GM12878 (cell line): Measurements from ENCODE around the gene EPHA2. TPM values are rescaled to one million over a fixed set of nuclear protein-coding genes. Genes with fewer than 3 reads are reported as not detected.

ENCODE experiments used
- ATAC-seq: fragments of 200-7000 bp; cut with Tn5 transposase; 3 replicates; pipeline ENCODE4 v1.9.1; 2020; ENCODE audit warnings: mild to moderate bottlenecking, moderate library complexity
- BruUV-seq: library from RNA; stranded (reverse); fragments of 400-500 nt; replicated peaks from 2 replicates; lab custom pipeline; 2021; lab: Mats Ljungman, UMichigan
- CTCF ChIA-PET: fragments of 300-600 bp; sonication (Branson Sonifier 250); formaldehyde crosslinking; extraction: SDS; loops from one replicate; lab custom pipeline; 2021; ENCODE audit warnings: inconsistent platforms; lab: Yijun Ruan, JAX
- POLR2A ChIA-PET: fragments of 350-600 bp; formaldehyde crosslinking; extraction: SDS; loops from one replicate; lab custom pipeline; 2021; ENCODE audit warnings: inconsistent platforms; lab: Charles Lee
- RAD21 ChIA-PET: fragments of 300-600 bp; sonication (Branson Sonifier 250); formaldehyde crosslinking; loops from one replicate; lab custom pipeline; 2023; ENCODE audit warnings: antibody characterized with exemption; ENCODE audit not compliant: unreplicated experiment; lab: Charles Lee
- SMC1A ChIA-PET: fragments of 300-600 bp; sonication (Branson Sonifier 250); formaldehyde crosslinking; loops from one replicate; lab custom pipeline; 2023; ENCODE audit not compliant: unreplicated experiment, uncharacterized antibody; lab: Charles Lee
- DNase-seq: peaks from one replicate; pipeline ENCODE4 v3.0.0-alpha.2; 2011; ENCODE audit warnings: low read depth, low spot score
- FAIRE-seq: peaks from 3 replicates; lab custom pipeline; 2011; peaks lifted over from hg19 to GRCh38; lab: Jason Lieb, UNC
- H2AFZ ChIP-seq: 2 replicates; pipeline ENCODE4 v1.6.0; 2011; ENCODE audit warnings: low read depth, low read length, control low read depth; ENCODE audit not compliant: control insufficient read depth
- H3K27ac ChIP-seq: 2 replicates; pipeline ENCODE4 v1.5.1; 2011; ENCODE audit warnings: control low read depth; ENCODE audit not compliant: control insufficient read depth, insufficient read depth
- H3K27me3 ChIP-seq, 2 experiments: replicated peaks in 1 of 2; 2 replicates each; pipeline versions ENCODE4 v1.6.0 to v1.6.1; 2011; ENCODE audit warnings: low read length in 1 of 2; ENCODE audit not compliant: control insufficient read depth in 2 of 2, insufficient read depth in 2 of 2
- H3K36me3 ChIP-seq, 2 experiments: 2 replicates each; pipeline ENCODE4 v1.5.1; 2011; ENCODE audit warnings: low read length in 1 of 2; ENCODE audit not compliant: control insufficient read depth in 2 of 2, insufficient read depth in 2 of 2
- H3K4me1 ChIP-seq: 2 replicates; pipeline ENCODE4 v1.6.1; 2011; ENCODE audit warnings: mild to moderate bottlenecking, low read length, moderate library complexity, mixed read lengths; ENCODE audit not compliant: control insufficient read depth, insufficient read depth
- H3K4me2 ChIP-seq: 2 replicates; pipeline ENCODE4 v1.6.0; 2011; ENCODE audit warnings: control low read depth; ENCODE audit not compliant: control insufficient read depth, insufficient read depth
- H3K4me3 ChIP-seq: fragments of 200-600 bp; sonication (generic); 2 replicates; pipeline ENCODE4 v1.5.1; 2016
- H3K79me2 ChIP-seq: 2 replicates; pipeline ENCODE4 v1.6.0; 2011; ENCODE audit warnings: low read length; ENCODE audit not compliant: control insufficient read depth, insufficient read depth
- H3K9ac ChIP-seq: 2 replicates; pipeline ENCODE4 v1.8.0; 2011; ENCODE audit warnings: low read length, control low read depth, mixed read lengths; ENCODE audit not compliant: control insufficient read depth, insufficient read depth
- H3K9me3 ChIP-seq: replicated peaks from 3 replicates; pipeline ENCODE4 v1.5.1; 2011; ENCODE audit warnings: mild to moderate bottlenecking, low read length; ENCODE audit not compliant: control insufficient read depth, insufficient read depth
- H4K20me1 ChIP-seq: 2 replicates; pipeline ENCODE4 v1.6.0; 2011; ENCODE audit not compliant: control insufficient read depth, insufficient read depth
- ATF3 ChIP-seq: IDR thresholded peaks from 2 replicates; pipeline ENCODE4 v1.6.1; 2011; ENCODE audit warnings: low read depth, mild to moderate bottlenecking, low read length, moderate library complexity, borderline replicate concordance; ENCODE audit errors: extremely low read depth
- ATF7 ChIP-seq: fragments of 450-650 bp; IDR thresholded peaks from 2 replicates; pipeline ENCODE4 v1.6.1; 2016; ENCODE audit warnings: low read depth, mild to moderate bottlenecking
- BCL11A ChIP-seq: IDR thresholded peaks from 2 replicates; pipeline ENCODE4 v1.6.1; 2011; ENCODE audit warnings: low read depth, low read length
- BCL3 ChIP-seq: IDR thresholded peaks from 2 replicates; pipeline ENCODE4 v1.6.1; 2011; ENCODE audit warnings: borderline replicate concordance, low read depth, mild to moderate bottlenecking, moderate library complexity, low read length; ENCODE audit not compliant: insufficient read depth, poor library complexity, severe bottlenecking
- CREB1 ChIP-seq: IDR thresholded peaks from 2 replicates; pipeline ENCODE4 v1.6.1; 2012; ENCODE audit warnings: low read depth, mild to moderate bottlenecking, inconsistent platforms
- FOS ChIP-seq: IDR thresholded peaks from 3 replicates; pipeline ENCODE4 v1.6.1; 2011; ENCODE audit warnings: borderline replicate concordance; ENCODE audit not compliant: insufficient read length; ENCODE audit errors: extremely low read depth
- GATAD2B ChIP-seq: fragments of 450-650 bp; conservative IDR thresholded peaks from 2 replicates; pipeline ENCODE4 v1.6.1; 2017; ENCODE audit warnings: low read depth, mild to moderate bottlenecking, moderate library complexity
- HDAC2 ChIP-seq: fragments of 200-600 bp; sonication (generic); IDR thresholded peaks from 2 replicates; pipeline ENCODE4 v1.6.1; 2017
- IKZF2 ChIP-seq, 2 experiments: fragments of 450-650 bp; IDR thresholded peaks; 2 replicates each; pipeline ENCODE4 v1.6.1; 2017; ENCODE audit warnings: mild to moderate bottlenecking in 2 of 2, moderate library complexity in 2 of 2
- JUNB ChIP-seq: IDR thresholded peaks from 2 replicates; pipeline ENCODE4 v1.6.1; 2016; ENCODE audit warnings: antibody characterized with exemption, mild to moderate bottlenecking
- NFIC ChIP-seq: IDR thresholded peaks from 2 replicates; pipeline ENCODE4 v1.6.1; 2012; ENCODE audit warnings: low read depth, mild to moderate bottlenecking, inconsistent platforms, low read length, moderate library complexity
- NFXL1 ChIP-seq: fragments of 450-650 bp; IDR thresholded peaks from 2 replicates; pipeline ENCODE4 v1.6.1; 2017; ENCODE audit warnings: antibody characterized with exemption, mild to moderate bottlenecking, borderline replicate concordance
- PAX5 ChIP-seq: IDR thresholded peaks from 2 replicates; pipeline ENCODE4 v1.6.1; 2011; ENCODE audit warnings: low read depth, low read length, borderline replicate concordance
- PAX8 ChIP-seq: fragments of 450-650 bp; IDR thresholded peaks from 2 replicates; pipeline ENCODE4 v1.6.1; 2017; ENCODE audit warnings: mild to moderate bottlenecking, moderate library complexity
- PML ChIP-seq: IDR thresholded peaks from 2 replicates; pipeline ENCODE4 v1.6.1; 2012; ENCODE audit warnings: low read length, inconsistent platforms
- RB1 ChIP-seq: fragments of 450-650 bp; formaldehyde crosslinking; IDR thresholded peaks from 2 replicates; pipeline ENCODE4 v1.6.1; 2017; ENCODE audit warnings: mild to moderate bottlenecking, borderline replicate concordance
- RFX5 ChIP-seq: IDR thresholded peaks from 2 replicates; pipeline ENCODE4 v1.6.1; 2011; ENCODE audit warnings: low read depth, low read length, improper control_type of control experiment
- TCF3 ChIP-seq: IDR thresholded peaks from 2 replicates; pipeline ENCODE4 v1.6.1; 2012; ENCODE audit warnings: low read depth, mild to moderate bottlenecking, low read length, borderline replicate concordance; ENCODE audit not compliant: insufficient read depth
- YY1 ChIP-seq: IDR thresholded peaks from 2 replicates; pipeline ENCODE4 v1.6.1; 2011; ENCODE audit warnings: low read depth, mild to moderate bottlenecking, low read length
- ZBED1 ChIP-seq: IDR thresholded peaks from 2 replicates; pipeline ENCODE4 v1.6.1; 2016; ENCODE audit warnings: borderline replicate concordance
- ZBTB4 ChIP-seq: fragments of 450-650 bp; formaldehyde crosslinking; IDR thresholded peaks from 2 replicates; pipeline ENCODE4 v1.4.0; 2022; ENCODE audit warnings: mild to moderate bottlenecking, moderate library complexity
- ZSCAN29 ChIP-seq: fragments of 450-650 bp; IDR thresholded peaks from 2 replicates; pipeline ENCODE4 v1.6.1; 2017; ENCODE audit warnings: mild to moderate bottlenecking, moderate library complexity
- WGBS: methylation state at CpG from one replicate; pipeline ENCODE4 v1.1.6; 2016; ENCODE audit warnings: low lambda C conversion rate; ENCODE audit not compliant: insufficient replicate concordance, insufficient coverage; ENCODE audit errors: missing lambda C conversion rate; 5-methylcytosine and 5-hydroxymethylcytosine counted together
- in situ Hi-C: fragments of 300-500 bp; cut with MboI; formaldehyde crosslinking; loops from 9 replicates; pipeline ENCODE4 v1.14.3; 2018; ENCODE audit warnings: mixed read lengths
- intact Hi-C: fragments of 100-400 bp; cut with micrococcal nuclease; formaldehyde crosslinking; loops from one replicate; pipeline ENCODE4 v1.14.2; 2022; ENCODE audit not compliant: unreplicated experiment
- polyA plus RNA-seq, 11 experiments: library from polyadenylated mRNA; depleted of rRNA in 4 of 11; unstranded in 6 of 11; stranded (reverse) in 5 of 11; fragments of >200 nt; fragmentation: Nextera tagmentation in 4 of 11; fragmentation: Illumina TruSeq in 1 of 11; extraction: Ambion mirVana in 4 of 11; extraction: Trizol in 1 of 11; gene quantifications; 1 replicate in 1 of 11; 2 replicates in 10 of 11; pipeline versions ENCODE4 v1.2.1 to v1.2.3, GENCODE V29; 2011 to 2016; ENCODE audit warnings: inconsistent platforms in 2 of 11, missing spikeins in 2 of 11, low read depth in 1 of 11
- total RNA-seq, 4 experiments: library from RNA; depleted of rRNA in 3 of 4; stranded (reverse); fragments of >200 nt in 3 of 4; fragmentation: Illumina TruSeq in 1 of 4; extraction: Trizol in 1 of 4; gene quantifications; 2 replicates each; pipeline versions ENCODE4 v1.2.1 to v1.2.3, GENCODE V29; 2013 to 2021

The EPHA2 gene
- total and polyA plus RNA-seq, 10 of the 15 experiments (the other 5 are each of a cell fraction or from before 2014, with no cell fraction given): 0.04 to 0.51 (median 0.23) TPM; not detected in 2

- SMC1A ChIA-PET: interaction anchor here (0.5 to 6.6 kb wide), 13 partner anchors 9 to 181 kb away, joined by 3 to 63 read pairs (median 6); partner anchors contain the start of gene FBXO42
- TF ChIP-seq JUNB (no peak), RB1 (no peak), YY1 (peak; percentile 87), ZBTB4 (CRISPR knock-in tag) (no peak), FOS (no peak), GATAD2B (no peak), TCF3 (no peak), PML (no peak), BCL3 (no peak), BCL11A (no peak), ZSCAN29 (no peak), ATF7 (no peak), IKZF2 (IDR thresholded peaks at IDR 0.05) (no peak), ZBED1 (no peak), NFXL1 (no peak), NFIC (no peak), PAX8 (no peak), ATF3 (no peak), CREB1 (no peak), HDAC2 (no peak), PAX5 (no peak), RFX5 (no peak)
Measured at GRCh38 chr1:16187748-16188401, 32.0 kb upstream of the EPHA2 start.

More at GRCh38 chr1:16187748-16188401, 32.0 kb upstream of the EPHA2 start:
- Histone ChIP-seq H4K20me1 (no peaks in the 10 kb centered on the region), H3K4me1 (no peaks in the 10 kb centered on the region), H2AFZ (no peak overlapping the region), H3K9ac (no peak overlapping the region), H3K4me3 (no peak overlapping the region), H3K36me3 (no peaks in the 10 kb centered on the region), H3K4me2 (no peak overlapping the region), H3K9me3 (no peaks in the 10 kb centered on the region), H3K79me2 (no peaks in the 10 kb centered on the region), H3K27ac (no peak overlapping the region), H3K27me3 (no peaks in the 10 kb centered on the region)
- in situ Hi-C loops: no loop called here
- ChIA-PET CTCF (interaction anchor here (0.7 to 15.1 kb wide), 22 partner anchors 12 to 427 kb away, joined by 3 to 375 read pairs (median 4); partner anchors contain the start of gene FAM131C), RAD21 (interaction anchor here (0.6 to 12.2 kb wide), 9 partner anchors 19 to 180 kb away, joined by 3 to 223 read pairs (median 3); no protein-coding TSS in a partner anchor), POLR2A (no interaction called here)
- peak; percentile 81 for FAIRE-seq
- intact Hi-C loops: loop anchor here (1.0 kb wide), 3 partner anchors 56 to 179 kb away; no protein-coding TSS in a partner anchor
- peak; percentile 93 for ATAC-seq
- DNase-seq: no peak
- 6% methylated on average over 15 of the region's 15 CpGs for WGBS
- BruUV-seq: no TSS peak
